HCT116 (cell line): ENCODE data around the gene COASY. TPM values are rescaled to one million over a fixed set of nuclear protein-coding genes. Genes with fewer than 3 reads are reported as not detected.

Experiments
- ATAC-seq: fragments of 200-7000 bp; cut with Tn5 transposase; 2 replicates; pipeline ENCODE4 v1.9.1; 2020; ENCODE audit warnings: mild to moderate bottlenecking, moderate library complexity
- BruUV-seq: library from RNA; stranded (reverse); fragments of 400-500 nt; replicated peaks from 2 replicates; lab custom pipeline; 2021; lab: Mats Ljungman, UMichigan
- CTCF ChIA-PET: fragments of 300-600 bp; sonication (Branson Sonifier 250); formaldehyde crosslinking; loops from one replicate; lab custom pipeline; 2021; ENCODE audit warnings: antibody characterized with exemption; lab: Charles Lee
- POLR2A ChIA-PET: fragments of 300-600, 350-600 bp; sonication (Branson Sonifier 250); formaldehyde crosslinking; loops from one replicate; lab custom pipeline; 2021; ENCODE audit warnings: antibody characterized with exemption; lab: Charles Lee
- RAD21 ChIA-PET, 2 experiments: fragments of 300-600 bp; sonication (Branson Sonifier 250); formaldehyde crosslinking; loops; one replicate each; lab custom pipeline; 2023; ENCODE audit warnings: low total read pairs in 2 of 2; ENCODE audit not compliant: uncharacterized antibody in 2 of 2, unreplicated experiment in 2 of 2, low non-redundant PET in 1 of 2; lab: Charles Lee
- DNase-seq: peaks from one replicate; pipeline ENCODE4 v3.0.0-alpha.2; 2010; ENCODE audit warnings: low read depth, low spot score
- H2AFZ ChIP-seq: fragments of 200-600 bp; shearing (Covaris generic), sonication (generic); 2 replicates; pipeline ENCODE4 v1.6.1; 2017; ENCODE audit warnings: low read depth, mixed run types, mixed read lengths, antibody characterized with exemption, low read length; ENCODE audit not compliant: poor library complexity, severe bottlenecking
- H3K27ac ChIP-seq: 2 replicates; pipeline ENCODE4 v1.5.1; 2012; ENCODE audit warnings: low read depth, low read length
- H3K27me3 ChIP-seq: fragments of 200-600 bp; sonication (generic); 2 replicates; pipeline ENCODE4 v1.6.1; 2016; ENCODE audit warnings: mixed run types, low read length, mixed read lengths; ENCODE audit not compliant: insufficient read depth
- H3K36me3 ChIP-seq, 2 experiments: fragments of 200-500 bp in 1 of 2; fragments of 200-600 bp in 1 of 2; sonication (Bioruptor generic) in 1 of 2; sonication (generic) in 1 of 2; 2 replicates each; pipeline versions ENCODE4 v1.5.1 to v1.6.1; 2014 to 2016; ENCODE audit warnings: low read length in 2 of 2, inconsistent platforms in 1 of 2, mixed read lengths in 1 of 2, mixed run types in 1 of 2; ENCODE audit not compliant: insufficient read depth in 2 of 2, control insufficient read depth in 1 of 2
- H3K4me1 ChIP-seq, 2 experiments: fragments of 200-600 bp in 1 of 2; sonication (generic) in 1 of 2; 2 replicates each; pipeline versions ENCODE4 v1.5.1 to v1.6.1; 2012 to 2017; ENCODE audit warnings: low read length in 2 of 2, inconsistent platforms in 1 of 2, mild to moderate bottlenecking in 1 of 2, mixed read lengths in 1 of 2, mixed run types in 1 of 2, moderate library complexity in 1 of 2; ENCODE audit not compliant: insufficient read depth in 2 of 2, control insufficient read depth in 1 of 2
- H3K4me2 ChIP-seq: fragments of 200-600 bp; sonication (generic); 2 replicates; pipeline ENCODE4 v1.6.1; 2017; ENCODE audit warnings: mixed run types, low read length, mixed read lengths
- H3K4me3 ChIP-seq, 2 experiments: fragments of 200-600 bp in 1 of 2; sonication (generic) in 1 of 2; replicated peaks in 1 of 2; 2 replicates each; pipeline ENCODE4 v1.5.1; 2011 to 2016; ENCODE audit warnings: low read length in 2 of 2, control low read depth in 1 of 2, low read depth in 1 of 2, mild to moderate bottlenecking in 1 of 2, mixed read lengths in 1 of 2, mixed run types in 1 of 2
- H3K79me2 ChIP-seq: fragments of 200-600 bp; sonication (generic); 2 replicates; pipeline ENCODE4 v1.6.1; 2017; ENCODE audit warnings: mild to moderate bottlenecking, mixed run types, low read length, moderate library complexity, mixed read lengths; ENCODE audit not compliant: insufficient read depth
- H3K9ac ChIP-seq: fragments of 200-600 bp; sonication (generic); 2 replicates; pipeline ENCODE4 v1.6.1; 2016; ENCODE audit warnings: low read length, mixed read lengths
- H3K9me2 ChIP-seq: fragments of 200-600 bp; sonication (generic), shearing (Covaris generic); 2 replicates; pipeline ENCODE4 v1.6.1; 2017; ENCODE audit warnings: mixed run types, mild to moderate bottlenecking, moderate library complexity; ENCODE audit not compliant: insufficient read depth
- H3K9me3 ChIP-seq, 2 experiments: fragments of 200-500 bp in 1 of 2; fragments of 200-600 bp in 1 of 2; sonication (Bioruptor generic) in 1 of 2; sonication (generic) in 1 of 2; 2 replicates each; pipeline ENCODE4 v1.6.1; 2014 to 2017; ENCODE audit warnings: low read length in 2 of 2, mixed read lengths in 2 of 2, inconsistent platforms in 1 of 2, low read depth in 1 of 2, mild to moderate bottlenecking in 1 of 2, mixed run types in 1 of 2, moderate library complexity in 1 of 2; ENCODE audit not compliant: control insufficient read depth in 1 of 2, insufficient read depth in 1 of 2
- H4K20me1 ChIP-seq: fragments of 200-600 bp; sonication (generic), shearing (Covaris generic); 2 replicates; pipeline ENCODE4 v1.6.1; 2017; ENCODE audit warnings: mixed run types, mild to moderate bottlenecking, moderate library complexity; ENCODE audit not compliant: insufficient read depth
- EGR1 ChIP-seq: IDR thresholded peaks from 2 replicates; pipeline ENCODE4 v1.6.1; 2012; ENCODE audit warnings: low read depth
- ELF1 ChIP-seq: IDR thresholded peaks from 2 replicates; pipeline ENCODE4 v1.6.1; 2012; ENCODE audit warnings: low read depth, borderline replicate concordance
- EZH2 ChIP-seq: fragments of 200-600 bp; sonication (generic); IDR thresholded peaks from 2 replicates; pipeline ENCODE4 v1.6.1; 2017; ENCODE audit warnings: antibody characterized with exemption, mixed run types
- EZH2phosphoT487 ChIP-seq: fragments of 200-600 bp; IDR thresholded peaks from 2 replicates; pipeline ENCODE4 v1.6.1; 2018; ENCODE audit warnings: antibody characterized with exemption, borderline replicate concordance
- FOSL1 ChIP-seq: IDR thresholded peaks from 2 replicates; pipeline ENCODE4 v1.6.1; 2012; ENCODE audit warnings: low read depth
- SIN3A ChIP-seq: IDR thresholded peaks from 2 replicates; pipeline ENCODE4 v1.6.1; 2012; ENCODE audit warnings: low read depth
- intact Hi-C: fragments of 100-400 bp; cut with micrococcal nuclease; formaldehyde crosslinking; loops from 2 replicates; pipeline ENCODE4 v1.10.0; 2022
- total RNA-seq: library from RNA; stranded (reverse); gene quantifications from one replicate; pipeline ENCODE4 v1.2.1, GENCODE V29; 2021; ENCODE audit not compliant: unreplicated experiment
- TF ChIP-seq, protein P1 (sequence below): IDR thresholded peaks from 2 replicates; pipeline ENCODE4 v1.6.1; 2012; ENCODE audit warnings: low read depth
- TF ChIP-seq, protein P2 (sequence below): IDR thresholded peaks from 2 replicates; pipeline ENCODE4 v1.6.1; 2011; ENCODE audit warnings: mild to moderate bottlenecking, low read length, moderate library complexity; ENCODE audit not compliant: insufficient replicate concordance; ENCODE audit errors: extremely low read depth

COASY gene
- total RNA-seq, 1 experiment from 2014 or later = 137 TPM

DNA sequence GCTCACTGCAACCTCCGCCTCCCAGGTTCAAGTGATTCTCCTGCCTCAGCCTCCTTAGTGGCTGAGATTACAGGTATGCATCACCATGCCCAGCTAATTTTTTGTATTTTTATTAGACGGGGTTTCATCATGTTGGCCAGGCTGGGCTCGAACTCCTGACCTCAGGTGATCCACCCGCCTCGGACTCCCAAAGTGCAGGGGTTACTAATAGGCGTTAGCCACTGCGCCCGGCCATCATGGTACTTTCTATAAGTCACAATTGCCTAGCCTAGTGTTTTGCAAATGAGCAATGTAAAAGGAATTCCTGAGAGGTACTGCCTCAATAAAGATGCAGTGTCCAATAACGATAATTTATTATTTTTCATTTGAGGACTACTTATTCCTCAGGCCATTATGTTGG, 29.5 kb downstream of the COASY start:
- H4K20me1 ChIP-seq = no peaks in the 10 kb centered on the region
- DNase-seq (no peak), ATAC-seq (no peak)
- intact Hi-C loops = no loop called here
- H3K27ac ChIP-seq = no peak overlapping the region
- H3K9me3 ChIP-seq = no peaks in the 10 kb centered on the region
- H3K27me3 ChIP-seq = no peaks in the 10 kb centered on the region
- no peak overlapping the region for H3K4me3 ChIP-seq
- POLR2A ChIA-PET = no interaction called here
- no peak for TF ChIP-seq FOSL1
- no peak for TF ChIP-seq EGR1
- TF ChIP-seq, protein P1, sequence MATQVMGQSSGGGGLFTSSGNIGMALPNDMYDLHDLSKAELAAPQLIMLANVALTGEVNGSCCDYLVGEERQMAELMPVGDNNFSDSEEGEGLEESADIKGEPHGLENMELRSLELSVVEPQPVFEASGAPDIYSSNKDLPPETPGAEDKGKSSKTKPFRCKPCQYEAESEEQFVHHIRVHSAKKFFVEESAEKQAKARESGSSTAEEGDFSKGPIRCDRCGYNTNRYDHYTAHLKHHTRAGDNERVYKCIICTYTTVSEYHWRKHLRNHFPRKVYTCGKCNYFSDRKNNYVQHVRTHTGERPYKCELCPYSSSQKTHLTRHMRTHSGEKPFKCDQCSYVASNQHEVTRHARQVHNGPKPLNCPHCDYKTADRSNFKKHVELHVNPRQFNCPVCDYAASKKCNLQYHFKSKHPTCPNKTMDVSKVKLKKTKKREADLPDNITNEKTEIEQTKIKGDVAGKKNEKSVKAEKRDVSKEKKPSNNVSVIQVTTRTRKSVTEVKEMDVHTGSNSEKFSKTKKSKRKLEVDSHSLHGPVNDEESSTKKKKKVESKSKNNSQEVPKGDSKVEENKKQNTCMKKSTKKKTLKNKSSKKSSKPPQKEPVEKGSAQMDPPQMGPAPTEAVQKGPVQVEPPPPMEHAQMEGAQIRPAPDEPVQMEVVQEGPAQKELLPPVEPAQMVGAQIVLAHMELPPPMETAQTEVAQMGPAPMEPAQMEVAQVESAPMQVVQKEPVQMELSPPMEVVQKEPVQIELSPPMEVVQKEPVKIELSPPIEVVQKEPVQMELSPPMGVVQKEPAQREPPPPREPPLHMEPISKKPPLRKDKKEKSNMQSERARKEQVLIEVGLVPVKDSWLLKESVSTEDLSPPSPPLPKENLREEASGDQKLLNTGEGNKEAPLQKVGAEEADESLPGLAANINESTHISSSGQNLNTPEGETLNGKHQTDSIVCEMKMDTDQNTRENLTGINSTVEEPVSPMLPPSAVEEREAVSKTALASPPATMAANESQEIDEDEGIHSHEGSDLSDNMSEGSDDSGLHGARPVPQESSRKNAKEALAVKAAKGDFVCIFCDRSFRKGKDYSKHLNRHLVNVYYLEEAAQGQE = no peak
- no peak for TF ChIP-seq ELF1
- TF ChIP-seq, protein P2, sequence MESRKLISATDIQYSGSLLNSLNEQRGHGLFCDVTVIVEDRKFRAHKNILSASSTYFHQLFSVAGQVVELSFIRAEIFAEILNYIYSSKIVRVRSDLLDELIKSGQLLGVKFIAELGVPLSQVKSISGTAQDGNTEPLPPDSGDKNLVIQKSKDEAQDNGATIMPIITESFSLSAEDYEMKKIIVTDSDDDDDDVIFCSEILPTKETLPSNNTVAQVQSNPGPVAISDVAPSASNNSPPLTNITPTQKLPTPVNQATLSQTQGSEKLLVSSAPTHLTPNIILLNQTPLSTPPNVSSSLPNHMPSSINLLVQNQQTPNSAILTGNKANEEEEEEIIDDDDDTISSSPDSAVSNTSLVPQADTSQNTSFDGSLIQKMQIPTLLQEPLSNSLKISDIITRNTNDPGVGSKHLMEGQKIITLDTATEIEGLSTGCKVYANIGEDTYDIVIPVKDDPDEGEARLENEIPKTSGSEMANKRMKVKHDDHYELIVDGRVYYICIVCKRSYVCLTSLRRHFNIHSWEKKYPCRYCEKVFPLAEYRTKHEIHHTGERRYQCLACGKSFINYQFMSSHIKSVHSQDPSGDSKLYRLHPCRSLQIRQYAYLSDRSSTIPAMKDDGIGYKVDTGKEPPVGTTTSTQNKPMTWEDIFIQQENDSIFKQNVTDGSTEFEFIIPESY = no peak
- no peak for TF ChIP-seq EZH2
- no peak for TF ChIP-seq EZH2phosphoT487
- no peak for TF ChIP-seq SIN3A
- no TSS peak for BruUV-seq
- H3K4me2 ChIP-seq = no peak overlapping the region
- peaks cover 0 to 13% of the 10 kb centered on the region in 2 experiments; a peak in 2 of 4 replicates for H3K36me3 ChIP-seq
- no peak overlapping the region for H3K9ac ChIP-seq
- RAD21 ChIA-PET = no interaction called here
- no peaks in the 10 kb centered on the region; the same call in none of the 2 replicates for H3K79me2 ChIP-seq
- no peaks in the 10 kb centered on the region for H3K4me1 ChIP-seq
- CTCF ChIA-PET = interaction anchor here (0.9 to 1.1 kb wide), 2 partner anchors 13 to 88 kb away, joined by 3 to 4 read pairs; no protein-coding TSS in a partner anchor
- H3K9me2 ChIP-seq = no peaks in the 10 kb centered on the region
- no peak overlapping the region for H2AFZ ChIP-seq
